Neural crest cell (in vitro differentiated cells): ENCODE results near the gene PACSIN1. TPM values are rescaled to one million over a fixed set of nuclear protein-coding genes. Genes with fewer than 3 reads are reported as not detected.

ENCODE experiments used
- DNase-seq: peaks from one replicate; pipeline ENCODE4 v3.0.0; 2021; ENCODE audit warnings: low read depth, mixed read lengths, low spot score
- H3K27ac Mint-ChIP-seq: one replicate; pipeline ENCODE4 v1.8.0; 2021; ENCODE audit warnings: mild to moderate bottlenecking, mixed read lengths; ENCODE audit not compliant: unreplicated experiment
- H3K27me3 Mint-ChIP-seq: 2 replicates; pipeline ENCODE4 v1.8.0; 2021; ENCODE audit warnings: low read depth, mild to moderate bottlenecking, mixed read lengths
- H3K36me3 Mint-ChIP-seq: 2 replicates; pipeline ENCODE4 v1.8.0; 2021; ENCODE audit warnings: low read depth, mild to moderate bottlenecking, mixed read lengths
- H3K4me1 Mint-ChIP-seq: 2 replicates; pipeline ENCODE4 v1.8.0; 2021; ENCODE audit warnings: mixed read lengths
- H3K4me3 Mint-ChIP-seq: one replicate; pipeline ENCODE4 v1.8.0; 2021; ENCODE audit warnings: mild to moderate bottlenecking, mixed read lengths
- H3K9me3 Mint-ChIP-seq: 2 replicates; pipeline ENCODE4 v1.8.0; 2021; ENCODE audit warnings: mixed read lengths
- CTCF ChIP-seq: fragments of 200-600 bp; sonication (generic); conservative IDR thresholded peaks from 2 replicates; pipeline ENCODE4 v1.5.0; 2021; ENCODE audit warnings: antibody characterized with exemption, mild to moderate bottlenecking
- total RNA-seq: library from RNA; stranded (reverse); gene quantifications from 2 replicates; pipeline ENCODE4 v1.2.1, GENCODE V29; 2021

Gene PACSIN1
- total RNA-seq, 1 donor from 2014 or later: 0.44 TPM

GRCh38 chr6:34553146-34553545, 87.3 kb downstream of the PACSIN1 start:
- Mint-ChIP-seq H3K27ac (no peak overlapping the region), H3K27me3 (no peaks in the 10 kb centered on the region), H3K9me3 (no peaks in the 10 kb centered on the region), H3K4me1 (peaks cover 7% of the 10 kb centered on the region), H3K4me3 (no peak overlapping the region), H3K36me3 (no peaks in the 10 kb centered on the region)
- no peak for TF ChIP-seq CTCF
- DNase-seq: no peak

GRCh38 chr6:34553750-34554149, 87.9 kb downstream of the PACSIN1 start:
- DNase-seq: no peak
- Mint-ChIP-seq H3K9me3 (no peaks in the 10 kb centered on the region), H3K27me3 (no peaks in the 10 kb centered on the region), H3K36me3 (no peaks in the 10 kb centered on the region), H3K4me3 (no peak overlapping the region), H3K4me1 (peaks cover 7% of the 10 kb centered on the region), H3K27ac (no peak overlapping the region)
- TF ChIP-seq CTCF: no peak

DNA sequence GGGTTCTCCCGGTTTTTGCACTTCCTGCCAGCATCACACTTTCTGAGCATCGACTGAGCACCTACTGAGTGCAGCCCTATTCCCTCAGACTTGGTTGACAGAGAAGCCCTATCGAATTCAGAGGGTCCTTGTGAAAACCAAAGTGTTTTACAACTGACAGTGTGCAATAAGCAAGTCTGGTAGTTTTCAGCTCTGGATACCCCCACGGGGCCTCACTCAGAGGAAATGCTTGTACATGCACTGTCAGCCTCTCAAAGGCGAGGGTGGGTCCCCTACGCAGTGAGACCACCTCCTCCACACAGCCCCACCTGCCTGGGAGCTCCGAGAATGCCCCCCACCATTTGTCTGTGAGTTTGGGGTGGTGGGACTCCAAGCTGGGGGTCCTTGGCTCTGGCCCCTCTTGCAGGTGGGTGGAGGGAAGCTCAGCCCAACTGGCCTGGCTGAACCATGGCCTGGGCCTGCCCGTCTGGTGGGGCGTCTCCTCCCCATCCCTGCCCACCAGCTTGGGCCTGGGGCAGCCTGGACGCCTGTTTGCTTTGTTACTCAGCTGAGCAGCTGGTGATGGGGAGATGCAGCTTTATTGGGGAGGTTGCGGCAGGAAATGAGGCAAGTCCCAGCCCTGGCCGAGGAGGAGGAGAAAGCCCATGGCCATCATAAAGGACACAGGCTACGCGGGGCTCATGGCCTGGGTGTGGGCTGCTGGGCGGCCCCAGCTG, 88.6 kb downstream of the PACSIN1 start:
- no peak for TF ChIP-seq CTCF
- no peak overlapping the region for H3K27ac Mint-ChIP-seq
- peaks cover 7% of the 10 kb centered on the region for H3K4me1 Mint-ChIP-seq
- DNase-seq: no peak
- no peaks in the 10 kb centered on the region for H3K36me3 Mint-ChIP-seq
- H3K4me3 Mint-ChIP-seq: no peak overlapping the region
- H3K27me3 Mint-ChIP-seq: no peaks in the 10 kb centered on the region
- H3K9me3 Mint-ChIP-seq: no peaks in the 10 kb centered on the region

DNA sequence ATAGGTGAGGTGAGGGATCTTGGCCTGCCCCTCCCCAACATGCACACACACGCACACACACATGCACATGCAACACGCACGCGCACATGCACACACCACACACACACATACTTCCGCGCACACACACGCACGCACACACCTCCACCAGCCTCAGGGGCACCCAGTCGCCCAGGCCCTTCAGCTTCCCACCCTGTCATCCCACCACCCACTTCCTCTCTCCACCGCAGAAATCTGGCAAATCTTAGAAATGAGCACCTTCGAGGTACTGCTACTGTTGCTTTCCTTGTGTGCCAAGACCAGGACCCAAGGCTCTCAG, 89.1 kb downstream of the PACSIN1 start:
- no peak for DNase-seq
- Mint-ChIP-seq H3K4me3 (no peak overlapping the region), H3K4me1 (peaks cover 11% of the 10 kb centered on the region), H3K36me3 (no peaks in the 10 kb centered on the region), H3K9me3 (peaks cover 2% of the 10 kb centered on the region), H3K27ac (no peak overlapping the region), H3K27me3 (no peaks in the 10 kb centered on the region)
- no peak for TF ChIP-seq CTCF

- TF ChIP-seq CTCF: no peak
- no peaks in the 10 kb centered on the region for H3K27me3 Mint-ChIP-seq
Measured at GRCh38 chr6:34555328-34555727, 89.5 kb downstream of the PACSIN1 start.

More at GRCh38 chr6:34555328-34555727, 89.5 kb downstream of the PACSIN1 start:
- peaks cover 2% of the 10 kb centered on the region for H3K9me3 Mint-ChIP-seq
- no peaks in the 10 kb centered on the region for H3K36me3 Mint-ChIP-seq
- H3K4me3 Mint-ChIP-seq: no peak overlapping the region
- no peak for DNase-seq
- peaks cover 15% of the 10 kb centered on the region for H3K4me1 Mint-ChIP-seq
- H3K27ac Mint-ChIP-seq: no peak overlapping the region
